ENCODE measurements around the gene TINAGL1. TPM values are rescaled to one million over a fixed set of nuclear protein-coding genes. Genes with fewer than 3 reads are reported as not detected.

TINAGL1 gene
- polyA plus RNA-seq, 2 donors = 16.4 to 20.0 TPM

GRCh38 chr1:31548907-31549808 is 27.2 kb upstream of the TINAGL1 start:
- Histone ChIP-seq H3K9me3 (ENCODE audit: control insufficient read depth in 2 of 2, insufficient read depth in 1 of 2, low read depth in 1 of 2, low read length in 1 of 2) (no peaks in the 10 kb centered on the region), H3K27me3 (ENCODE audit: control insufficient read depth in 1 of 2, insufficient read depth in 2 of 2, low read length in 2 of 2) (no peaks in the 10 kb centered on the region), H3K27ac (ENCODE audit: low read depth in 2 of 2, low read length in 1 of 2) (peak overlapping the region in 1 of 2 donors; percentile 44), H3K4me3 (ENCODE audit: low read depth in 1 of 2, low read length in 2 of 2) (peak overlapping the region in 1 of 2 donors; percentile 7), H3K36me3 (ENCODE audit: control insufficient read depth in 2 of 2, insufficient read depth in 2 of 2, low read length in 1 of 2) (no peaks in the 10 kb centered on the region), H3K4me1 (ENCODE audit: control insufficient read depth in 2 of 2, insufficient read depth in 2 of 2, low read length in 1 of 2) (peaks cover 0 to 4% of the 10 kb centered on the region in 2 donors)
- WGBS, 2 donors = 3 to 4% methylated on average over 24 of the region's 24 CpGs

GRCh38 chr1:31549809-31550620 is 26.3 kb upstream of the TINAGL1 start:
- H3K4me1 ChIP-seq (ENCODE audit: control insufficient read depth in 2 of 2, insufficient read depth in 2 of 2, low read length in 1 of 2) = peaks cover 0 to 4% of the 10 kb centered on the region in 2 donors
- H3K36me3 ChIP-seq (ENCODE audit: control insufficient read depth in 2 of 2, insufficient read depth in 2 of 2, low read length in 1 of 2) = no peaks in the 10 kb centered on the region
- no peaks in the 10 kb centered on the region for H3K9me3 ChIP-seq (ENCODE audit: control insufficient read depth in 2 of 2, insufficient read depth in 1 of 2, low read depth in 1 of 2, low read length in 1 of 2)
- H3K27ac ChIP-seq (ENCODE audit: low read depth in 2 of 2, low read length in 1 of 2) = no peak overlapping the region
- no peaks in the 10 kb centered on the region for H3K27me3 ChIP-seq (ENCODE audit: control insufficient read depth in 1 of 2, insufficient read depth in 2 of 2, low read length in 2 of 2)
- no peak overlapping the region for H3K4me3 ChIP-seq (ENCODE audit: low read depth in 1 of 2, low read length in 2 of 2)
- WGBS, 2 donors = 51 to 52% methylated on average over 7 of the region's 7 CpGs

GRCh38 chr1:31551208-31551607 is 25.1 kb upstream of the TINAGL1 start:
- no peak overlapping the region for H3K4me3 ChIP-seq (ENCODE audit: low read depth in 1 of 2, low read length in 2 of 2)
- H3K4me1 ChIP-seq (ENCODE audit: control insufficient read depth in 2 of 2, insufficient read depth in 2 of 2, low read length in 1 of 2) = peaks cover 0 to 4% of the 10 kb centered on the region in 2 donors
- H3K9me3 ChIP-seq (ENCODE audit: control insufficient read depth in 2 of 2, insufficient read depth in 1 of 2, low read depth in 1 of 2, low read length in 1 of 2) = no peaks in the 10 kb centered on the region
- H3K27me3 ChIP-seq (ENCODE audit: control insufficient read depth in 1 of 2, insufficient read depth in 2 of 2, low read length in 2 of 2) = no peaks in the 10 kb centered on the region
- 91 to 100% methylated on average over 1 of the region's 1 CpG for WGBS, 2 donors
- H3K36me3 ChIP-seq (ENCODE audit: control insufficient read depth in 2 of 2, insufficient read depth in 2 of 2, low read length in 1 of 2) = no peaks in the 10 kb centered on the region
- no peak overlapping the region for H3K27ac ChIP-seq (ENCODE audit: low read depth in 2 of 2, low read length in 1 of 2)

GRCh38 chr1:31552489-31552888 is 23.8 kb upstream of the TINAGL1 start:
- Histone ChIP-seq H3K9me3 (ENCODE audit: control insufficient read depth in 2 of 2, insufficient read depth in 1 of 2, low read depth in 1 of 2, low read length in 1 of 2) (no peaks in the 10 kb centered on the region), H3K27me3 (ENCODE audit: control insufficient read depth in 1 of 2, insufficient read depth in 2 of 2, low read length in 2 of 2) (peaks cover 0 to 2% of the 10 kb centered on the region in 2 donors), H3K4me3 (ENCODE audit: low read depth in 1 of 2, low read length in 2 of 2) (no peak overlapping the region), H3K36me3 (ENCODE audit: control insufficient read depth in 2 of 2, insufficient read depth in 2 of 2, low read length in 1 of 2) (no peaks in the 10 kb centered on the region), H3K27ac (ENCODE audit: low read depth in 2 of 2, low read length in 1 of 2) (no peak overlapping the region), H3K4me1 (ENCODE audit: control insufficient read depth in 2 of 2, insufficient read depth in 2 of 2, low read length in 1 of 2) (peaks cover 0 to 4% of the 10 kb centered on the region in 2 donors)
- WGBS, 2 donors = 91 to 92% methylated on average over 7 of the region's 7 CpGs

- WGBS, 2 donors = 68 to 72% methylated on average over 5 of the region's 5 CpGs
- H3K4me1 ChIP-seq (ENCODE audit: control insufficient read depth in 2 of 2, insufficient read depth in 2 of 2, low read length in 1 of 2) = no peaks in the 10 kb centered on the region
- H3K36me3 ChIP-seq (ENCODE audit: control insufficient read depth in 2 of 2, insufficient read depth in 2 of 2, low read length in 1 of 2) = no peaks in the 10 kb centered on the region
- peaks cover 0 to 2% of the 10 kb centered on the region in 2 donors for H3K27me3 ChIP-seq (ENCODE audit: control insufficient read depth in 1 of 2, insufficient read depth in 2 of 2, low read length in 2 of 2)
- H3K4me3 ChIP-seq (ENCODE audit: low read depth in 1 of 2, low read length in 2 of 2) = no peak overlapping the region
- H3K27ac ChIP-seq (ENCODE audit: low read depth in 2 of 2, low read length in 1 of 2) = no peak overlapping the region
- no peaks in the 10 kb centered on the region for H3K9me3 ChIP-seq (ENCODE audit: control insufficient read depth in 2 of 2, insufficient read depth in 1 of 2, low read depth in 1 of 2, low read length in 1 of 2)
Measured at GRCh38 chr1:31556481-31557006, 19.8 kb upstream of the TINAGL1 start.

- H3K36me3 ChIP-seq (ENCODE audit: control insufficient read depth in 2 of 2, insufficient read depth in 2 of 2, low read length in 1 of 2) = no peaks in the 10 kb centered on the region
- H3K4me1 ChIP-seq (ENCODE audit: control insufficient read depth in 2 of 2, insufficient read depth in 2 of 2, low read length in 1 of 2) = no peaks in the 10 kb centered on the region
- no peaks in the 10 kb centered on the region for H3K9me3 ChIP-seq (ENCODE audit: control insufficient read depth in 2 of 2, insufficient read depth in 1 of 2, low read depth in 1 of 2, low read length in 1 of 2)
- H3K27me3 ChIP-seq (ENCODE audit: control insufficient read depth in 1 of 2, insufficient read depth in 2 of 2, low read length in 2 of 2) = peaks cover 0 to 2% of the 10 kb centered on the region in 2 donors
- H3K4me3 ChIP-seq (ENCODE audit: low read depth in 1 of 2, low read length in 2 of 2) = no peak overlapping the region
- no peak overlapping the region for H3K27ac ChIP-seq (ENCODE audit: low read depth in 2 of 2, low read length in 1 of 2)
Measured at GRCh38 chr1:31559715-31560114, 16.6 kb upstream of the TINAGL1 start.

GRCh38 chr1:31560394-31560793 is 15.9 kb upstream of the TINAGL1 start:
- Histone ChIP-seq H3K4me3 (ENCODE audit: low read depth in 1 of 2, low read length in 2 of 2) (no peak overlapping the region), H3K9me3 (ENCODE audit: control insufficient read depth in 2 of 2, insufficient read depth in 1 of 2, low read depth in 1 of 2, low read length in 1 of 2) (no peaks in the 10 kb centered on the region), H3K4me1 (ENCODE audit: control insufficient read depth in 2 of 2, insufficient read depth in 2 of 2, low read length in 1 of 2) (no peaks in the 10 kb centered on the region), H3K27me3 (ENCODE audit: control insufficient read depth in 1 of 2, insufficient read depth in 2 of 2, low read length in 2 of 2) (peaks cover 0 to 2% of the 10 kb centered on the region in 2 donors), H3K27ac (ENCODE audit: low read depth in 2 of 2, low read length in 1 of 2) (no peak overlapping the region), H3K36me3 (ENCODE audit: control insufficient read depth in 2 of 2, insufficient read depth in 2 of 2, low read length in 1 of 2) (no peaks in the 10 kb centered on the region)
- WGBS, 2 donors = 65 to 81% methylated on average over 4 of the region's 4 CpGs

GRCh38 chr1:31562707-31563360 is 13.5 kb upstream of the TINAGL1 start:
- H3K4me3 ChIP-seq (ENCODE audit: low read depth in 1 of 2, low read length in 2 of 2) = no peak overlapping the region
- peak overlapping the region; percentile 18 to 28 for H3K27ac ChIP-seq (ENCODE audit: low read depth in 2 of 2, low read length in 1 of 2)
- 28 to 30% methylated on average over 3 of the region's 3 CpGs for whole genome bisulfite sequencing, 2 donors
- H3K4me1 ChIP-seq (ENCODE audit: control insufficient read depth in 2 of 2, insufficient read depth in 2 of 2, low read length in 1 of 2) = no peaks in the 10 kb centered on the region
- no peaks in the 10 kb centered on the region for H3K27me3 ChIP-seq (ENCODE audit: control insufficient read depth in 1 of 2, insufficient read depth in 2 of 2, low read length in 2 of 2)
- H3K9me3 ChIP-seq (ENCODE audit: control insufficient read depth in 2 of 2, insufficient read depth in 1 of 2, low read depth in 1 of 2, low read length in 1 of 2) = no peaks in the 10 kb centered on the region
- no peaks in the 10 kb centered on the region for H3K36me3 ChIP-seq (ENCODE audit: control insufficient read depth in 2 of 2, insufficient read depth in 2 of 2, low read length in 1 of 2)

GRCh38 chr1:31564606-31564989 is 11.7 kb upstream of the TINAGL1 start:
- WGBS, 2 donors = 64 to 75% methylated on average over 5 of the region's 5 CpGs
- Histone ChIP-seq H3K36me3 (ENCODE audit: control insufficient read depth in 2 of 2, insufficient read depth in 2 of 2, low read length in 1 of 2) (no peaks in the 10 kb centered on the region), H3K9me3 (ENCODE audit: control insufficient read depth in 2 of 2, insufficient read depth in 1 of 2, low read depth in 1 of 2, low read length in 1 of 2) (no peaks in the 10 kb centered on the region), H3K4me1 (ENCODE audit: control insufficient read depth in 2 of 2, insufficient read depth in 2 of 2, low read length in 1 of 2) (no peaks in the 10 kb centered on the region), H3K4me3 (ENCODE audit: low read depth in 1 of 2, low read length in 2 of 2) (no peak overlapping the region), H3K27ac (ENCODE audit: low read depth in 2 of 2, low read length in 1 of 2) (no peak overlapping the region), H3K27me3 (ENCODE audit: control insufficient read depth in 1 of 2, insufficient read depth in 2 of 2, low read length in 2 of 2) (no peaks in the 10 kb centered on the region)

All from esophagus (tissue), 2 donors.